ENCODE results near the gene CCL4. TPM values are rescaled to one million over a fixed set of nuclear protein-coding genes. Genes with fewer than 3 reads are reported as not detected.
"Not testable (repeated sequence)": the region's sequence is repeated elsewhere in the genome, so short reads cannot be mapped to it uniquely, and the experiment has no call there.

CCL4 gene
- total RNA-seq, 4 donors from 2014 or later, result 0.29 to 0.76 (median 0.61) TPM; not detected in 1

DNA sequence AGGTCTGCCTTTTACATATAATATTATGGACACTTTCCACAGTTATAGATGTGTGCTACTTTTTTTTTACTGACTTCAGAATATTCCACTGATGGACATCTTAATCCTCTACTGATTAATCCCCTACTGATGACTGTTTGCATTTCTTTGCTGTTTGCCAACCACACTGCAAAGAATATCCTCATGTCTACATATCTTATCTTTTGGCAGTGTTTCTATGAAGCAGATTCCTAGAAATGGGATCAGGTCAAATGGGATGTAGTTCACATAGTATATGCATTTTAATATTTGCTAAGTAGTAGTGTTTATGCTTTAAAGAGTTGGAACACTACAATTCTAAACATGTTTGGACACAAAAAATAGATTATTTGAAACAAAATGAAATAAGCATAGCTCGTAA, 16.8 kb upstream of the CCL4 start:
- intact Hi-C loops (cut with DNase I; ENCODE audit: low total_unique reads), result no loop called here
- TF ChIP-seq, protein P1, sequence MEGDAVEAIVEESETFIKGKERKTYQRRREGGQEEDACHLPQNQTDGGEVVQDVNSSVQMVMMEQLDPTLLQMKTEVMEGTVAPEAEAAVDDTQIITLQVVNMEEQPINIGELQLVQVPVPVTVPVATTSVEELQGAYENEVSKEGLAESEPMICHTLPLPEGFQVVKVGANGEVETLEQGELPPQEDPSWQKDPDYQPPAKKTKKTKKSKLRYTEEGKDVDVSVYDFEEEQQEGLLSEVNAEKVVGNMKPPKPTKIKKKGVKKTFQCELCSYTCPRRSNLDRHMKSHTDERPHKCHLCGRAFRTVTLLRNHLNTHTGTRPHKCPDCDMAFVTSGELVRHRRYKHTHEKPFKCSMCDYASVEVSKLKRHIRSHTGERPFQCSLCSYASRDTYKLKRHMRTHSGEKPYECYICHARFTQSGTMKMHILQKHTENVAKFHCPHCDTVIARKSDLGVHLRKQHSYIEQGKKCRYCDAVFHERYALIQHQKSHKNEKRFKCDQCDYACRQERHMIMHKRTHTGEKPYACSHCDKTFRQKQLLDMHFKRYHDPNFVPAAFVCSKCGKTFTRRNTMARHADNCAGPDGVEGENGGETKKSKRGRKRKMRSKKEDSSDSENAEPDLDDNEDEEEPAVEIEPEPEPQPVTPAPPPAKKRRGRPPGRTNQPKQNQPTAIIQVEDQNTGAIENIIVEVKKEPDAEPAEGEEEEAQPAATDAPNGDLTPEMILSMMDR (IDR thresholded peaks at IDR 0.05), result no peak
- TF ChIP-seq POLR2A (IDR thresholded peaks at IDR 0.05), result no peak
- no peak for DNase-seq (ENCODE audit: low spot score in 2 of 2)
- no peak overlapping the region for H3K4me3 ChIP-seq (ENCODE audit: low read depth, poor library complexity, severe bottlenecking)
- WGBS, 2 donors, result 80 to 85% methylated on average over 1 of the region's 1 CpG

DNA sequence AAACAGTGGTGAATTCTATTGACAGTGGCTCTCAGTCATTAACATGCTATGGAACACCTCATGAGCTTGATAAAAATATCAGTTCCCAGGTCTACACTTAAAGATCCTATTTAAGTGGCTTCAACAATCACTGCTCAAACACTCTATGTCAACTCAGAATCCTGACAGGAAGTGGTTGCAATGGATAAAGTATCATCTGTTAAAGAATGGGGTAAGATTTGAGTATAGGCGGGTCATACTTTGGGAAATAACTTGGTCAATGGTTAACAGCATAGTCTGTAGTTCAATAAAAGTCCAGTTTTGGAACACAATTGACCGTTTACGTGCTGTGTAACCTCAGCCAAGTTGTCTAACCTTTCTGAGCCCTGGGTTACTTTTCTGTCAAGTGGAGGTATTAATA, 16.2 kb upstream of the CCL4 start:
- H3K4me3 ChIP-seq (ENCODE audit: low read depth, poor library complexity, severe bottlenecking); intact Hi-C loops (cut with DNase I; ENCODE audit: low total_unique reads); DNase-seq (ENCODE audit: low spot score in 2 of 2): not testable (repeated sequence)
- 91 to 100% methylated on average over 1 of the region's 3 CpGs for WGBS, 2 donors

DNA sequence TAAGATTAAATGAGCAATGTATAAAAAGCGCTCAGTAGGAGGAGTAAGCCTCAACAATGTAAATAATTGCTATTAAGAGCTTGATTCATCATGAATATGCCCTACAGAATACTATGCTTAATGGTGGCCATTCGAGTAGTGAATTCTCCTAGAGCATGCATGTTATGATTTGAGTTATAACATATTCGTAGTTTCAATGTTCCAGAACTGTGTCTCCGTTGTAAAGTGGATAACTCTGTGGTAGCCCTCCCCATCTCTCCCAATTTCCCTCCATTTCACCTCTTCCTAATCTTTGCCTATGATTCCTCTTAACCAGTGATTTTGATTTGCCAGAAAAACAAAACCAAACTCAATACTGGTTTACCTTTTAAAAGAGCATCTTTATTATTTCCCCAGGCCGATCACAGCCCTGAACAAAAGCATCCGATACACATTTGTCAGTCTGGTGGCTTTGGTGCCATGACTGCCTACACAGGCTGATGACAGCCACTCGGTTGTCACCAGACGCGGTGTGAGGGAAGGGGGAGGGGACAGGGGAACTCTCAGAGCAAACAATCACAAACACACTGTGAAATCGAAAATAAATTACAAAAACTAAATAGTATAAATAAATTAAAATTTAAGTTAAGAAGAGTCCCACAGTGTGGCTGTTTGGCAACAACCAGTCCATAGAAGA, 15.6 kb upstream of the CCL4 start:
- intact Hi-C loops (cut with DNase I; ENCODE audit: low total_unique reads); H3K4me3 ChIP-seq (ENCODE audit: low read depth, poor library complexity, severe bottlenecking); DNase-seq (ENCODE audit: low spot score in 2 of 2): not testable (repeated sequence)
- WGBS, 2 donors, result 76 to 82% methylated on average over 10 of the region's 10 CpGs

DNA sequence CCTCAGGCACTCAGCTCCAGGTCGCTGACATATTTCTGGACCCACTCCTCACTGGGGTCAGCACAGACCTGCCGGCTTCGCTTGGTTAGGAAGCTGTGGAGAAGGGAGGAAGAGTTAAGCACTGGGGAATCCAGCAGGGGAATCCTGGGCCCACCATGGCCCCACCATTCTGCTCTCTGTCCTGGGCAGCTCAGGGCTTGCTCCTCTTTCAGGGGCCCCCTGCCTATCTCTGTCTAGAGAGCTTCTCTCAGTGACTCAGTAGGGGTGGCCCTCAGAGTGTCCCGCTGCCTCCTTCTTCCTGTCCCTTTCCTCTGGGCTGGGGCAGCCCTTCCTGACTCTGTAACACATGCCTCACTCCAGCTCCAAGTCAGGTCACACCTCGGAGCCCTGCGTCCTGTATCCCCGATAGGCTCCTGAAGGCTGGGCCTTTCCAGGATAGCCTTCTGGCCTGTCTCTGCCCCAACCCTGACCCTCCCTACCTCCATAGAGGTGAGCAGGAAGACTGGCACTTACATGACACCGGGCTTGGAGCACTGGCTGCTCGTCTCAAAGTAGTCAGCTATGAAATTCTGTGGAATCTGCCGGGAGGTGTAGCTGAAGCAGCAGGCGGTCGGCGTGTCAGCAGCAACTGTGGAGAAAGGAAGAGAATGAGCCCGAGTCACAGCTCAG, 14.8 kb upstream of the CCL4 start:
- TF ChIP-seq POLR2A (IDR thresholded peaks at IDR 0.05), result no peak
- TF ChIP-seq, protein P1 (IDR thresholded peaks at IDR 0.05), result no peak
- no peak overlapping the region for H3K4me3 ChIP-seq (ENCODE audit: low read depth, poor library complexity, severe bottlenecking)
- 85 to 89% methylated on average over 14 of the region's 14 CpGs for WGBS, 2 donors
- DNase-seq (ENCODE audit: low spot score in 2 of 2), result no peak
- intact Hi-C loops (cut with DNase I; ENCODE audit: low total_unique reads), result no loop called here

DNA sequence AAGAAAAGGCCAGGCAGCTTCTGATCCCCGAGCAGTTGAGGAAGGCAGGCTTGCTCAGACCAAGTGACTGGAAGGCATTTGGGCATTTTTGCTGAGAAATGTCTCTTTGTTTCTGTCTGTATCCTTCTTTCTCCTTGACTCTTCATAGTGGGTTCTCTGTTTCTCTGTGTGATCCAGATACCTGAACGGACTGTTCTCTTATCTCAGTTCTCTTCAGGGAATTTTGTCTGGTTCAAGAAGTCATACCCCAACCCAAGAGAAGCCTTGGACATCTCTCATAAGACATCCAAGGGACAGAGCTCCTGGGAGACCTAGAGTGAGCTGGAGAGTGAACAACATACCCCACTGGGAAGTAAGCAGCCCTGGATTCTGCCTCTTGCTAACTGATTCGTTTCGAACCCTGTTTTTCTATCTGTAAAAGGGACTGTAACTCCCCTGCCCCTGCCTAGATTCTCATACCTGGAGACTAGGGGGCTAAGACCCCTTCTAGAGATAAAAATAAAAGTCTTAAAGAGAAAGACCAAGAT, 14.2 kb upstream of the CCL4 start:
- whole genome bisulfite sequencing, 2 donors, result 75 to 84% methylated on average over 4 of the region's 4 CpGs
- intact Hi-C loops (cut with DNase I; ENCODE audit: low total_unique reads), result no loop called here
- no peak overlapping the region for H3K4me3 ChIP-seq (ENCODE audit: low read depth, poor library complexity, severe bottlenecking)
- DNase-seq (ENCODE audit: low spot score in 2 of 2), result no peak
- TF ChIP-seq, protein P1 (IDR thresholded peaks at IDR 0.05), result no peak
- TF ChIP-seq POLR2A (IDR thresholded peaks at IDR 0.05), result no peak

DNA sequence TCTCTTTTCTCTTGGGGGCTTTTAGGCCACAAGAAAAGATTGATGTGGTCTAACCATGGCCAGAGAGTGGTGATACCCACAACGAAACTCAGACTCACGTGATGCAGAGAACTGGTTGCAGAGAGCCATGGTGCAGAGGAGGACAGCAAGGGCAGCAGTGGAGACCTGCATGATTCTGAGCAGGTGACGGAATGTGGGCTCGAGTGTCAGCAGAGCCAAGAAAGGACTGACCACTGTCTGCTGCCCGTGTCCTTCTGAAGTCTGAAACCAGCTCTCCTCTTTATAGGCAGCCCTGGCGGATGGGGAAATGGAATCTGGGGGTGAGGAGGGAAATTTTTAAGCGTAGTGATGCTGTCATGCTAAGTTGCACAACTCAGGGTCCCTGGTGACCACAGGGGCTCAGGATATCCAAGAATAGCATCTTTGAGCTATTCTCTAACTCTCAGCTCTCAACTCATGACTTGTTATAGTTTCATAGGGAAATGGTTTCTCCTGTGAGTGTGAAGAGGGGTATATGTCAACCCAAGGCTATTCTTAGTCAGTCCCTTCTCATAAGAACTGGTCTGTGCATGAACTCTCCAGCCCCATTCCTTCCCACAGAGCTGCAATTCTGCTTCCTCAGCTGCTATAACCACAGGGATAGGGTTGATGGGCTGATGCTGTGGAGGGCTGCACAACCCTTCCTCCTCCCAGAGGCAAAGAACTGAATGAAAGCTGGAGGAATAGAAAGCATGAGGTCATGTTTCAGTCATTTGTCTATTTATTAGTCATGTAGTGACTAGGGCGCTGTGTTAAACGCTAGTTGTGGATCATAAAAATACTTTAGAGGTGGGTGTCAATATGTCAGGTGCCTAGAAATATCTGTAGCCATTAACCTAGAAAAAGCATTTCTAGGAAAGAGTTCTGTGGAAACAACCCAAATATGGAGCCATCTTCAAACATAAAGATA, 13.5 kb upstream of the CCL4 start, which contains the start of gene CCL3:
CCL3 (minus strand) TSS at position 256 of the 949 bp plus-strand sequence; CDS start at position 171, 85 bp downstream.
- intact Hi-C loops (cut with DNase I; ENCODE audit: low total_unique reads), result no loop called here
- H3K4me3 ChIP-seq (ENCODE audit: low read depth, poor library complexity, severe bottlenecking), result no peak within 1 kb of the TSS
- DNase-seq (ENCODE audit: low spot score in 2 of 2), result no peak
- WGBS, 2 donors, result 61 to 70% methylated on average over 9 of the region's 9 CpGs
- TF ChIP-seq, protein P1 (IDR thresholded peaks at IDR 0.05), result no peak
